Measurements from ENCODE around the gene C12orf60. TPM values are rescaled to one million over a fixed set of nuclear protein-coding genes. Genes with fewer than 3 reads are reported as not detected.

C12orf60 gene
- total RNA-seq, 1 experiment from 2014 or later = 1.9 TPM

DNA sequence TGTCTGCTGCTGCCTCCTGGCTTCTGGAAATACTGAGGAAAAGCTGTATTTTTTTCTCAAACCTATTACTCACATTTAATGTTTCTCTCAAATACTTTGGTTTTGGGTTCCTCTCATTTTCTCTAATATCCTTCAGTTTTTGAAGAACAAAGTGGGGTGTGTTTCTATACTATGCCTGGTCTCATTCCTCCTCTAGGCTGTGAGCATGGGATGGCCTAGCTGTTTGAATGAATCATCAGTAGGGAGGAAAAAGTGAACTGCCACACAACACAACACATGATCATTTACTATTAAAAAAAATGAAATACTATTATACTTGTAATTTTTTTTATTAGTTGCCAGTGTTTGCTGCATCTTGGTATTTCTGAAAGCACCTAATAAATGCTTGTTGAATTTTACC, 21.8 kb downstream of the C12orf60 start:
- Histone ChIP-seq H3K27me3 (replicated peaks; ENCODE audit: insufficient read depth, low read depth, low read length, poor library complexity) (no peaks in the 10 kb centered on the region), H3K9me3 (ENCODE audit: low read depth, low read length, poor library complexity, severe bottlenecking) (no peaks in the 10 kb centered on the region), H3K4me1 (ENCODE audit: insufficient read depth, low read length, poor library complexity, severe bottlenecking) (no peaks in the 10 kb centered on the region), H3K4me3 (ENCODE audit: low read depth, low read length, poor library complexity, severe bottlenecking) (no peak overlapping the region), H3K36me3 (ENCODE audit: insufficient read depth, low read length, poor library complexity, severe bottlenecking) (no peaks in the 10 kb centered on the region), H3K27ac (ENCODE audit: low read depth, low read length, poor library complexity, severe bottlenecking) (no peak overlapping the region)
- ChIA-PET POLR2A (ENCODE audit: low non-redundant PET) (no interaction called here), CTCF (no interaction called here)
- DNase-seq (ENCODE audit: low spot score) = no peak
- TF ChIP-seq EZH2 (IDR thresholded peaks at IDR 0.05; ENCODE audit: borderline replicate concordance, low read depth, low read length, poor library complexity, severe bottlenecking) = no peak
- TF ChIP-seq, protein P1, sequence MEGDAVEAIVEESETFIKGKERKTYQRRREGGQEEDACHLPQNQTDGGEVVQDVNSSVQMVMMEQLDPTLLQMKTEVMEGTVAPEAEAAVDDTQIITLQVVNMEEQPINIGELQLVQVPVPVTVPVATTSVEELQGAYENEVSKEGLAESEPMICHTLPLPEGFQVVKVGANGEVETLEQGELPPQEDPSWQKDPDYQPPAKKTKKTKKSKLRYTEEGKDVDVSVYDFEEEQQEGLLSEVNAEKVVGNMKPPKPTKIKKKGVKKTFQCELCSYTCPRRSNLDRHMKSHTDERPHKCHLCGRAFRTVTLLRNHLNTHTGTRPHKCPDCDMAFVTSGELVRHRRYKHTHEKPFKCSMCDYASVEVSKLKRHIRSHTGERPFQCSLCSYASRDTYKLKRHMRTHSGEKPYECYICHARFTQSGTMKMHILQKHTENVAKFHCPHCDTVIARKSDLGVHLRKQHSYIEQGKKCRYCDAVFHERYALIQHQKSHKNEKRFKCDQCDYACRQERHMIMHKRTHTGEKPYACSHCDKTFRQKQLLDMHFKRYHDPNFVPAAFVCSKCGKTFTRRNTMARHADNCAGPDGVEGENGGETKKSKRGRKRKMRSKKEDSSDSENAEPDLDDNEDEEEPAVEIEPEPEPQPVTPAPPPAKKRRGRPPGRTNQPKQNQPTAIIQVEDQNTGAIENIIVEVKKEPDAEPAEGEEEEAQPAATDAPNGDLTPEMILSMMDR (conservative IDR thresholded peaks at IDR 0.05; ENCODE audit: low read depth, low read length) = no peak
- no TSS peak for BruUV-seq (replicated peaks)
- intact Hi-C loops (cut with micrococcal nuclease; ENCODE audit: unreplicated experiment) = no loop called here

- ChIA-PET CTCF (no interaction called here), POLR2A (ENCODE audit: low non-redundant PET) (no interaction called here)
These were observed 23.0 kb downstream of the C12orf60 start for GRCh38 chr12:14826491-14826890.

GRCh38 chr12:14827043-14827442, 23.6 kb downstream of the C12orf60 start:
- DNase-seq (ENCODE audit: low spot score) = no peak
- no peaks in the 10 kb centered on the region for H3K36me3 ChIP-seq (ENCODE audit: insufficient read depth, low read length, poor library complexity, severe bottlenecking)
- H3K4me3 ChIP-seq (ENCODE audit: low read depth, low read length, poor library complexity, severe bottlenecking) = no peak overlapping the region
- no peaks in the 10 kb centered on the region for H3K4me1 ChIP-seq (ENCODE audit: insufficient read depth, low read length, poor library complexity, severe bottlenecking)
- ChIA-PET CTCF (no interaction called here), POLR2A (ENCODE audit: low non-redundant PET) (no interaction called here)
- TF ChIP-seq, protein P1 (conservative IDR thresholded peaks at IDR 0.05; ENCODE audit: low read depth, low read length) = no peak
- TF ChIP-seq EZH2 (IDR thresholded peaks at IDR 0.05; ENCODE audit: borderline replicate concordance, low read depth, low read length, poor library complexity, severe bottlenecking) = no peak
- H3K9me3 ChIP-seq (ENCODE audit: low read depth, low read length, poor library complexity, severe bottlenecking) = no peaks in the 10 kb centered on the region
- H3K27me3 ChIP-seq (replicated peaks; ENCODE audit: insufficient read depth, low read depth, low read length, poor library complexity) = no peaks in the 10 kb centered on the region
- intact Hi-C loops (cut with micrococcal nuclease; ENCODE audit: unreplicated experiment) = no loop called here
- no TSS peak for BruUV-seq (replicated peaks)
- H3K27ac ChIP-seq (ENCODE audit: low read depth, low read length, poor library complexity, severe bottlenecking) = no peak overlapping the region

More at GRCh38 chr12:14826491-14826890, 23.0 kb downstream of the C12orf60 start:
- Histone ChIP-seq H3K4me3 (ENCODE audit: low read depth, low read length, poor library complexity, severe bottlenecking) (no peak overlapping the region), H3K36me3 (ENCODE audit: insufficient read depth, low read length, poor library complexity, severe bottlenecking) (no peaks in the 10 kb centered on the region), H3K4me1 (ENCODE audit: insufficient read depth, low read length, poor library complexity, severe bottlenecking) (no peaks in the 10 kb centered on the region), H3K9me3 (ENCODE audit: low read depth, low read length, poor library complexity, severe bottlenecking) (no peaks in the 10 kb centered on the region), H3K27me3 (replicated peaks; ENCODE audit: insufficient read depth, low read depth, low read length, poor library complexity) (no peaks in the 10 kb centered on the region), H3K27ac (ENCODE audit: low read depth, low read length, poor library complexity, severe bottlenecking) (no peak overlapping the region)
- TF ChIP-seq EZH2 (IDR thresholded peaks at IDR 0.05; ENCODE audit: borderline replicate concordance, low read depth, low read length, poor library complexity, severe bottlenecking) = no peak
- TF ChIP-seq, protein P1 (conservative IDR thresholded peaks at IDR 0.05; ENCODE audit: low read depth, low read length) = no peak
- DNase-seq (ENCODE audit: low spot score) = no peak
- no TSS peak for BruUV-seq (replicated peaks)
- intact Hi-C loops (cut with micrococcal nuclease; ENCODE audit: unreplicated experiment) = no loop called here

Measured in A673 (cell line).